GM19372 (cell line): ENCODE results near the gene DCN.

Source experiments
- ATAC-seq: cut with Tn5 transposase; IDR thresholded peaks from one replicate; pipeline ENCODE4 v1.9.1; 2021; ENCODE audit warnings: mild to moderate bottlenecking, low read depth, moderate library complexity; ENCODE audit not compliant: unreplicated experiment

Gene DCN

DNA sequence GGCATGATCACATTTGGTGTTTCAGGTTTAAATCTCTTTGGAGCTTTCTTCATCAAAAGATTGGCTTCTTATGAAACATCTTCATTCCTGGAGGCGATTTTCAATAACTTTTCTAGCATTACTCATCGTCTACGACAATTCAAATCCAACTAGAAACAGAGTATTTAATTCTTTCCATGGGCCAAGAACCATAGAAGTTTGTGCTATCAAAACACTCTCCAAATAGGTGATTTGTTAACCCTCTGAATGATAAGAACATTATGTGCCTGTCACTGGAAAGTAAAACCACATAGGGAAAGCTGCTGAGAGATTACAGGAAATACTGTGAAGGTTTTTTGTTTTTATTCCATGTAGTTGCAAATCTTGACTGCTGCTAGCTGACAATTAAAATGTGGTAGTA lies 6.9 kb upstream of the DCN start:
- no peak for ATAC-seq

DNA sequence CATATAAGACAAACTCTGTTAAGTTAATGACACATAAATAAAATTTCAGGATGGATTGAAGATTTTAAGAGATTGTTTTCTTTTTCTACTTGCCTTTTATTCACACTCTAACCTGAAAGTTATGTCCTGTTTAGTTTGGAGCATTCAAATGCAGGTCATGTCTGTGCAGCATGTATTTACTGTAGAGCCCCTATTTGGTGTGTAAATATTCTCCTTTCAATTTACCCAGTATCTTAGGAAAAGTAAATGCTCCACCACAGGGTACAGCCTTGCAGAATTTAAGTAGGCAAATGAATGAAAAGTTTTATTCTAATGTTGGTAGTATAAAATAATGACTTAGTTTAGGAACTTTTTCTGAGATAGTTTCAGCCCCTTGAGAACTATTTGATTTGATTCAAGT lies 6.2 kb upstream of the DCN start:
- no peak for ATAC-seq

DNA sequence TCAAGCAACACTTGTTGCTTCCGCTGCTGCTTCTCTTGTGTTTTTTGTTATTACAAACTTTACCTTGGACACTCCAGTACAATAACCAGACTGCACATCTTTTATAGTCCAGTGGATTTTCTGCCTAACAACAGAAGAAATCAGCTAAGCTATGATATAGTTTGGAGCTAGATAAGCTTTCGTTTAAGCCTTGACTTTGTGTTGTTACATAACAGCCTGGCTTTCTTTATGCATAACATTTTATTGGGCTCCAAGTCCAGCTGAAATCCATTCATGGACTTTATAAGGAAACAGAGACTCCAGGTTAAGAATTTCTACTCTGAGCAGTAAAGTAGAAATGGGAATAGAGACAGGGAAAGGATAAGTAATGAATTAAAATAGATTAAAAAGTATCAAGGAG lies 3.5 kb upstream of the DCN start:
- no peak for ATAC-seq

DNA sequence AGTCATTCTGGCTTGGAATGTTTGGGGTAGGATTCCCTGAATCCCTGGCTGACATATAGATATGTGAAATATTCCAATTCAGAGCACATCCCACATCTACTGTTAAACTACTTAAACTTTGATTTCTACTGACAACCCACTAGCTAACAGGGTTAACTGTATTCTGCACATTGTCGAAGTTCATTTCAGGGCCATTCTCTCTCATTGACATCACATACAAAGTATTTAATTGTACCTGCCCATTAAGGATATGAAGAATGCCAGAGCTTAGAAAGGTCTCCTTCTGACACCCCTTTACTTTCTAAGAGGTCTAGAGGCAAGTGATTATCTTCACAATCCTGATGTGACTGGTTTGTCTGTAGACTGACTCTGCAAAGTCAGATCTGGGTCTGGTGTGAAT lies 2.8 kb upstream of the DCN start:
- ATAC-seq, result no peak

DNA sequence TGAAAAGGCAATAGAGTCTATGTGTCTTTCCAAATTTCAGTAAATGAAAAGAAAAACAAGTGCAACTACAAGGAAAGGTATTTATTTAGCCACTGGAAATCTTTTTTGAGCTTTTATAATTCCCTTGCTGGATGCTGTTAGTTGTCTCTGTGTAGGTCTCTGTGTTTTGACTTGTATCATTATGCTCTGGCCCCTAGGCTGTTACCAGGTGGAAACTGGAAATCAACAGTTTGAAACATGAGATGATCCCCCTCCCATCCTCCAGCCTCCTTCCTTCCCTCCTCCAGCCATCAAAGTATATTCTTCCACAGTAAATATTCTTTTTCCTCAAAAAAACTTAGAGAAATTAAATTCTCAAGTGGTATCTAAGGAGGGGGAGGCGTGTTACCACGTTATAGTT lies 934 bp upstream of the DCN start:
- no peak for ATAC-seq

DNA sequence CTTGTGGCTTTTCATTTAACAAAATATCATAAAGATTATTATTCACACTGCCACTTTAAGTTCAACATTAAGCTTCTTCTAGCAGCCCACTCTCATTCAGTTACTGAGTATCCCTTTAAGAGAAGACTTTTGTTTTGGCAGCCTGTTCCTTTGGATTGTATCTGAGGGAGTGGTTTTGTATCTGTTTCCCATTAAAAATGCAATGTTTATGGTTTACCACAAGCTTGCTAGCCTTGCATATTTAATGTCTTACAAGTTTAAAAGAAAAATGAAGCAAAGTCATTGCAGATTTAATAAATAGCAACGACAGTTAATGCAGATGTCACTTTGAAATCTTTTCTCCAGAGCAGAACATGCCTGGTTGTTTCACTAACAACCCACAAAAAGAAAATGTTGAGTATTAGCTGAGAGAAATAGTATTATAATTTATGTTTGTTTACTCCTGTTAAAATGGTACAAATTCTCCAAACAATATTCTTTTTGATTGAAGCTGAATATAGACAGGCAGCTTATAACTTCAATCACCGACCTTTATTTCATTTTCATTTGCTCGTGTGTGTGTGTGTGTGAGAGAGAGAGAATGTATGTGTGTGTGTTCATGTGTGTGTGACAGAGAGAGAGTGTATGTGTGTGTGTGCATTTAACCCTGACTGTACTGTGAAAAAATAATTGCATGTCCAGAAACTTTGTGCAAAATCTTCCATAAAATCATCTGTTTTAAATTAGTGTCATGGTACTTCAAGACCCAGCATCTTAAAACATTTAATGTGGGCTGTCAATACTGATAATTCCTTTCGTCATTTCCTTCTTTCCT lies 1.8 kb downstream of the DCN start:
- no peak for ATAC-seq

DNA sequence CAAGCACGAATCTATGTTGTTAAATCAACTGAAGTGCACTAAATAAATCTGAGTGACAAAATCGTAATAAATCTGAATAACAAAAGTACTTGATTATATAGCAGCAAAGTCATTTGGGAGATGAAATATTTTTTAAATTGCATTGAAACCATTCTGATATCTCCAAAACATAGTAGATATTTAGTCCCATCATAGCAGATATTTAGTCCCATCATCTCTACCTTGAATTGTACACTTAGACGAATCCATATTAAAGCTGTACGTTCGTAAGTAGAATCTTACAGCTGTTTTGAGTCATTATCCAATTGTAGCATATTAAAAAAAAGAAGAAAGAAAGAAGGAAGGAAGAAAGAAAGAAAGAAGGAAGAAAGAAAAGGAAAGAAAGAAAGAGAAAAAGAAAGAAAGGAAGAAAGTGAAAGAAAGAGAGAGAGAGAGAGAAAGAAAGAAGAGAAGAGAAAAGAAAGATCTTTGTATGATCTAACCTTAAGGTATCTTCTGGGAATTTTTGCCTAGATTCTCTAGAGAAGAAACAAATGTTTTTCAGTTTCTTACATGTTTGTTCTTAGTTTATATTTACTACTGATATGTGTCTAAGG lies 2.6 kb downstream of the DCN start:
- no peak for ATAC-seq

DNA sequence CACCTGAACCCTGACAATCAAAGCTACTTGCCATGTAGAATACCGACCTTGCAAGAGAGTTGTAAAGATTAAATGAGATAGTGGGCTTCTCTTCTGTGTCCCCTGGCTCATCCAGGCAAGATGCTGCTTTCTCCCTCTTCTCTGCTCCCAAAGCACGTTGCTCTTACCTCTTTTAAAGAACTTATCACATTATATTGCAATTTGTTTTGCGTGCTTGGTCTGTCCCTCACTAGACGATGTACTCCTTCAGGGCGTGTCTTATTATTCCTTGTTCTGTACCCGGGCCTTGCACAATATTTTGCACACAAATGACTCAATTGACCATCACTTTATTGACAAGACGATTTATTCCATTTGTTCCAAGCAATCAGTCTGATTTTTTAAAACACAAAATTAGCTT lies 3.3 kb downstream of the DCN start:
- ATAC-seq, result no peak

DNA sequence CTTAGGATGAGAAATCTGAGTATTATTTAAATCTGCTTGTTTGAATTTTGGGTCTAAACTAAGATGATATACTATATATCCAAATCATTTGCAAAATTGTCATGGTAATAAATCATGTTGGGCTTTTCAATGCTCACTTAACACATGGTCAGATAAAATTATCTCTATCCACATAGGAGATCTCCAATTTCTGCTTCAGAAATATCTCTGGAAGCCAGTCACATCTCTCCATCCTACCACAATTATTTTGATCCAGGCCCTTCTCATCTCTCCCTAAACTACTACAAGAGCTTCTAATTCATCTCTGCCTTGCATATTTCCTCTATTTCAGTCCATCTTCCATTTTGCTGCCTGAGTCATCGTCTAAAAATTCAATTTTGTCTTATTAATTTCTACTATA lies 3.8 kb downstream of the DCN start:
- ATAC-seq, result no peak

DNA sequence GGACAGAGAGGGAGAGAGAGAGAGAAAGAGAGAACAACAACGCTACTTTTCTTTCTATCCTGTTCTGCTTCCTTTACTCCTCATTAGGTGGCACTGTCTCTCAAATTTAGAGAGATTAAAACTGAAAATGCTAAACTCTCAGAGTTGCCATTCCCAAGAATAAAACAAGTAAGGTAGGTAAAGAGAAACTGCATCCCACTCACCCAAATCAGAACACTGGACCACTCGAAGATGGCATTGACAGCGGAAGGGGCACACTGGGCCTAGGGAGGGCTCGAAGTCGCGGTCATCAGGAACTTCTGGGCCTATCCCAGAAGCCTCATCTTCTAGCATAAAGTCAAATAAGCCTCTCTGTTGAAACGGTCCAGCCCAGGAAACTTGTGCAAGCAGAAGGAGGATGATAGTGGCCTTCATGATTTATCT lies 4.5 kb downstream of the DCN start:
- ATAC-seq, result no peak

DNA sequence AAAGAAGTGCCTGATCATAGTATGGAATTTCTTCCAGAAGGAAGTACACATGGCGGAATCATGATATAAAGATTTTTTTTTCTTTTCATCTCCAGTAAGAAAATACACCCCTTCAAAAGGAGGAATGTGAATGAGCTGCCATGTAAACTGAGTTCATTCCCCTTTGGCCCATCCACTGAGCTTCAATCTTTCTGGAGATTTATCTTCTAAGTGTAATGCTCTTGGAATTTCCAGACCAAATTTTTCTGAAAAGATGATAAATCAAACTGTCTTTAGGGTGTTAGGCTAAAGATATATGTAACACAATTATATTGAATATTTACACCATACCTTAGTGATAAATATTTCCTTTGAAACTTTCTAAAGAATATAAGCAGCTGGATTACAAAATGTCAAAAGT lies 5.2 kb downstream of the DCN start:
- ATAC-seq, result no peak

DNA sequence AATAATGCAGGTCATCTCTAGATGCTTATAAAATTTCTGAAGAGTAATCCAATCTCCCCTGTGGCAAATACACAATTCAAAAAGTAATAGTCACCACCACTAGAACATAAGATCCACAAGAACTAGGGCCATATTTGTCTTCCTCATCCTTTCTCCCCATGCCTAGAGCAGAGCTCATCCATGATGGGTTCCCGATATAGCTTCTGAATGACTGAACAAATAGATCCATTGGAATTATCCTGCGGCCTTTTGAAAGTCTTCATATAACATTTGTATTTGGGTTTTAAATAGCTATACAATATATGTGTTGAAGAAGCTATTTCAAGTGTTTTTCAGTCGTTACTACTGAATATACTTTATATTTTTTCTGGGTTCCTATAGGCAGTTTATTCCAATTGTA lies 5.7 kb downstream of the DCN start:
- ATAC-seq, result no peak

DNA sequence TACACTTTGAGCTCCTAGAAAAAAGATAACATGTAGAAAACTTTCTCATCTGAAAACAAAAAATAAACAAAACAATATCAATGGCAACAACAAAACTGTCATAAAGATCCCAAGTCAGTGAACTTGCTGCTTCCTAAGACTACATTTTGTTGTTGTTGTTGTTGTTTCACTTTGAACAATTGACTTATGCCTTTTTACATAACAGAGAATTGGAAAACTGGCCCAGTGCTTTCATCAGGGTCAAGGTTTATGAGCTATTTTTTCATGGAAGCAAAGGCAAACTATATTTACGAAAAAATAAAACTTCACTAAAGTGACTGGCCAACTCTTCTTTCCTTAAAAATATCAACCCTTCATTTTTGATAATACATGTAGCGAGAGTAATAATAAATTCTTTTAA lies 6.3 kb downstream of the DCN start:
- no peak for ATAC-seq

DNA sequence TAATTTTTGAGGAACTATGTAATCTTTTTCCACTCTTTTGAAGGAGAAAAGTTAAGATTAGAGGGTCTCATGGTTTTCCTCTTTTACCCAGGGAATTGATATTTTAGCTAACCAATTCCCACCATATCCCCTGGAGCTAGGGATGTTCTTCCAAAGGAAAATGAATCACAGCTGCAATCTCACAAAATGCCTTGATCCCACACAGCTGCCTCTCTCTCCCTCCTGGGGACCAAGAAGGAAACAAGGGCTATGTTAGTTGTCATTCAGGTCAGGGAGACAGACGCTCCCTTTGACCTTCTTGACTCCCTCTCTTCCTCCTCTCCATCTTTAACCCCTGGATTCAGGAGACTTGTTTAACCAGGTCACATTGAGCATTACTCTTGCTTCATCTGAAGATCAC lies 9.5 kb downstream of the DCN start:
- no peak for ATAC-seq

DNA sequence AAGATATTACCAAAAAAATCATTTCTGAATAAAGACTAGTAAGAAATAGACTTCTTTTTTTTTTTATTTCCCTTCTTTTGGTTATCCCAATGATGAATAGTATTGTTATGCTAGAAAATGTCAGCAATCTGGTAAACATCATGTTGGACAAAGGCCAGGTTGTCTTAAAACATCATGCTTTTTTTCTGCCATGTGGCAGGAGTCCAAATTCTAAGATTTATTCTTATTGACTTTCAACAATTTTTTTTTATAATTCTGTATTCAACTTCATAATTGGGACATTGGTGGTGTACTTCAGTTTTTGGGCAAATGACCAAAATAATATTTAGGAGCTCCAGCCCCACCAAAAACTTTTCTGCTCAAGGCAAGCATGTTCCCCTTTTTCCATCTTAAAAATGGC lies 10.5 kb downstream of the DCN start:
- no peak for ATAC-seq

DNA sequence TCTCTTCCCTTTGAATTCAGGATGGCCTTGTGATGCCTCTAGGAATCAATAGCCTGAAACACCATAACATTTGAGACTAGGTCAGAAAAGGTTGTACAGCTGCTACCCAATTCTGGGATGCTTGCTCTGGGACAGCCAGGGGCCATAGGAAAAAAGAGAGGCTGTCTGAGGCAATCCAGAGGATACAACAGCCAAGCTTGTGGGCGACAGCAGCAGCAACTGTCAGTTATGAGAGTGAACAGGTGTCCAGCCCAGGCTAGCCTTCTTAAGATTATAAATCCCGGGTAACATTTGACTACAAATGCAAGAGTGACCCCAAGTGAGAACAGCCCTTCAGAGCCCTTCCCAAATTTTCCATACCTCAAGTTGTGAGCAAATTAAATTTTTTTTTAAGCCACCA lies 11.1 kb downstream of the DCN start:
- no peak for ATAC-seq

DNA sequence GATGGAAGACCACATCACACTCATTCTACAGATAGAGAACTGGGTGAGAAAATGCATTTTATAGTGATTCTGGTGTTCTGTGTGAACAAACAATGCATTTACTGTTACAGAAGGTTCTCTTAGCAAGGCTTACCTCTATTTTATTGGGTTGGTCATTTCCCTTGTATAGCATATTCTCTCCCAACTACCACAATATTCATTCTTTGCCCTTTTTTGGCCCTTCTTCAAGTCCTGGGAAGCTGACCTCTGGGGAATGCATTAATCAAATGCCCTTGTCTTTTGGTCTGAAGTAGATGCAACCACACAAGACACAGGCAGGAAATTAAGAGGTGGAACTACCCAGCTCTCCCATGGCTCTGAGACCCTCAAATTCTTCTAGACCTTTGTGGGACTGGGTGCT lies 19.5 kb downstream of the DCN start:
- no peak for ATAC-seq

DNA sequence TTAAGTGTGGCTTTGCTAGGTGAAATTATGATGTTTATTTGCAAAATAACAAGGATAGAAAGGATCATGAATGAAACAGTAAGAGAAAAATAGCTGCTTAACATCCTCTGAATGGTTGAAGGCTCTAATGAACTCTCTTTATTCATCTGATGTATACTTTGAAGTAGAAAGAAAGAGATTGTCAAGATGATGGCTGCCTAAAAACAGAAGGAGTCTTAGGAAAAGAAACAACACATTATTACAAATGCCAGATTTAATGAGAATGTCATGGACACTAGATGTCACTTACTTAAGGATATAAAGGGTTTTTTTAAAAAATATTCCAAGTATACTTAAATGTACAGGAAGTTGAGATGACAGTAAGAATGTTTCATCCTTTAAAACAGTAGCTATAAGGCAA lies 21.6 kb downstream of the DCN start:
- no peak for ATAC-seq

DNA sequence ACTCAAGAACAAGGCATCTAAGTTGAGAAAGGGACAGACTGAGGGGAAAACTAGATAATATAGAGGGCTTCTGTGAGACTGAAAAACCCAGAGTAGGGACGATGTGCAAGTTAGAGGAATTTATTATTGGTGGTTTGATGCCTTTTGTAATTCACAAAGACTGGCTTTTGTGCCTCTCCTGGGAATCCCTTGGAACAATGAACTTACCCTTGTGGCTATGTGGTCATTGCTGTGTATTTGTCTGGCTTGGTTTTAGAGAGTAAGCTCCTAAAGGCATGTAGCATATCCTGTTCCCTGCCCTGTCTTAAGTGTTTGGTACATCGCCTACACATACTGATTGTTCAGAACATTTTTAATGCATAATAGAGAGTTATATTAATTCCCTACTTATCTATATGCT lies 26.6 kb downstream of the DCN start:
- ATAC-seq, result no peak

DNA sequence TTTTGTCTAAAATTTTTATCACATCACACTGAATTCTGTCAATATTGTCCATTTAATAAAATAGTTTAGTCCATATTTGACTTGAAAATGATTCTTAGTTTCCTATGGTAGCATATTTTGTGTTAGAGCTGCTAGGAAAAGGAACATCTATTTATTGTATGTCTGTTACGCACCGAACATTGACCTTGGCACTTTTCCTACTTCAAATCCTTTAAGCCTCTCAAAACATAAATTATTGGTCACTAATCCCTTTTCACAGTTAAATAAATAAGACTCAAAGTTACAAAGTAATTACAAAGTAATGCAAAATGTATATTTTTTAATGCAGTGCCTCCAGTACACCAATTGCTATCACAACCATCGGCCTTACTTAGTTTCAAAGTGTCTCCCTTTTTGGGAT lies 28.5 kb downstream of the DCN start:
- ATAC-seq, result no peak

DNA sequence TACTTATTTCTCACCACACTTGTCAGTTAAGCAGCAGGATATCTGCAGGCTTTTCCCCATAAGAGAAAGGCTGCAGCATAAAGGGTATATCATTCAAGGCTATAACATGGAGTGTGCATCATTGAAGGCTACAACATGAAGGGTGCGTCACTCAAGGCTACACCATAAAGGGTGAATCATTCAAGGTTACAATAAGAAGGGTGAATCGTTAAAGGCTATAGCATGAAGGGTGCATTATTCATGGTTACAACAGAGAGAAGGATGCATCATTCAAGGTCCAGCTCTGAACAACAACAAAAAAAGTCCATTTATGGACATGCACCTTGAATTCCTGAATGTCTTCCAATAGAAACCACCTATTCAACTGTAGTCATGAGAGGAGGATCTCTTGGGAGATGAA lies 38.6 kb downstream of the DCN start:
- ATAC-seq, result no peak

DNA sequence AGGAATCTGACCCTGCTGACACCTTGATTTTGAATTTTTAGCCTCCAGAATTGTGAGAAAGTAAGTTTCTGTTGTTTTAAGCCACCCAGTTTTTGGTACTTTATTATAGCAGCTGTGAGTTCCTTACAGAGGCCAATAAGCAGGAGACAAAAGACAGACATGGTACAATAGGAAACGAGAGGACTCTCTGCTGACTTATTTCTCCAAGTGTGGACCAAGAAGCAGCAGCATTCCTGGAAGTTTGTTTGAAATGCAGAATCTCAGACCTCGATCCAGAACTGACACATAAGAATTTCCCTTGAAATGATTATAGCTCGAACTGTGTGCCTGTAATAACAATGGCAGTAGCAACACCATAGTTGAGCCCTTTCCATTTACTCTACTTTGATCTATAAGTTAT lies 39.4 kb downstream of the DCN start:
- ATAC-seq, result no peak

DNA sequence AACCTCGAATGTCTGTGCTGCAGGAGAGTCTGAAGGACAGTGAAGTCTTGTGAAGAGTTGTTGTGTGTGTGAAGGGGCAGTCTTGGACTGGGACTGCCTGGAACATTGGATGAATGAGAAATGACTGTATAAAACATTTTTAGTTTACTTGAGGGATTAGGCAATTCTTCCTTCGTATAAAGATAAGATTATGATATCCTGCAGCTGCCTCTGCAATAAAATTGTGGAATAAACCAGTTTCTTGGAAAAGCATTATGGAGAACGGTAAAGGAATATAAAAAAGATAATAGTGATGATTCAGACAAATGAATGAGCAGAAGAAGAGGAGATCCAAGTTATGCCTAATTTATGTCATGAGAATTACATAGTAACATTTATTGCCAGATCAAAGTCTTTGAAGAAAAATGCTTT lies 40.4 kb downstream of the DCN start:
- ATAC-seq, result no peak
